Natural killer cell (primary cell): ENCODE measurements around the gene PLAAT4. TPM values are rescaled to one million over a fixed set of nuclear protein-coding genes. Genes with fewer than 3 reads are reported as not detected.
"Not testable (repeated sequence)": the region's sequence is repeated elsewhere in the genome, so short reads cannot be mapped to it uniquely, and the experiment has no call there.

ENCODE experiments used
- ATAC-seq, 3 donors: fragments of 150-1000 bp in 2 of 3; fragments of 200-7000 bp in 1 of 3; cut with Tn5 transposase; 1 replicate in 1 of 3; 2 replicates in 2 of 3; pipeline ENCODE4 v1.10.0; 2021; ENCODE audit warnings: mild to moderate bottlenecking in 2 of 3, moderate library complexity in 2 of 3
- DNase-seq, 2 donors: peaks; one replicate each; pipeline versions ENCODE4 v3.0.0 to v3.0.0-alpha.2; 2013 to 2021; ENCODE audit warnings: mixed read lengths in 1 of 2
- H3K27ac ChIP-seq: one replicate; pipeline ENCODE4 v1.5.1; 2013; ENCODE audit warnings: mild to moderate bottlenecking, low read length
- H3K27me3 ChIP-seq: one replicate; pipeline ENCODE4 v1.6.1; 2013; ENCODE audit warnings: low read length; ENCODE audit not compliant: control insufficient read depth, insufficient read depth
- H3K36me3 ChIP-seq: one replicate; pipeline ENCODE4 v1.6.1; 2013; ENCODE audit warnings: low read length; ENCODE audit not compliant: control insufficient read depth, insufficient read depth
- H3K4me1 ChIP-seq: one replicate; pipeline ENCODE4 v1.6.1; 2013; ENCODE audit warnings: low read length; ENCODE audit not compliant: control insufficient read depth, insufficient read depth
- H3K4me3 ChIP-seq: one replicate; pipeline ENCODE4 v1.5.1; 2013; ENCODE audit warnings: low read length
- H3K9me3 ChIP-seq: one replicate; pipeline ENCODE4 v1.6.1; 2013; ENCODE audit warnings: low read length; ENCODE audit not compliant: control insufficient read depth, insufficient read depth
- H3K27ac Mint-ChIP-seq, 2 donors: one replicate each; pipeline ENCODE4 v1.8.0; 2022; ENCODE audit warnings: mild to moderate bottlenecking in 2 of 2, mixed read lengths in 2 of 2, moderate library complexity in 1 of 2
- H3K27me3 Mint-ChIP-seq, 2 donors: one replicate each; pipeline ENCODE4 v1.8.0; 2022; ENCODE audit warnings: low read depth in 2 of 2, mixed read lengths in 2 of 2
- H3K36me3 Mint-ChIP-seq: one replicate; pipeline ENCODE4 v1.8.0; 2022; ENCODE audit warnings: mixed read lengths
- H3K4me1 Mint-ChIP-seq, 2 donors: one replicate each; pipeline ENCODE4 v1.8.0; 2022; ENCODE audit warnings: mixed read lengths in 2 of 2
- H3K4me3 Mint-ChIP-seq: one replicate; pipeline ENCODE4 v1.8.0; 2022; ENCODE audit warnings: mild to moderate bottlenecking, moderate library complexity, mixed read lengths
- H3K9me3 Mint-ChIP-seq, 2 donors: one replicate each; pipeline ENCODE4 v1.8.0; 2022; ENCODE audit warnings: mixed read lengths in 2 of 2
- CTCF ChIP-seq: fragments of 200-600 bp; IDR thresholded peaks from one replicate; pipeline ENCODE4 v1.8.0; 2022; ENCODE audit warnings: antibody characterized with exemption
- WGBS: methylation state at CpG from one replicate; pipeline ENCODE4 v1.1.7; 2013; ENCODE audit warnings: missing lambda C conversion rate; ENCODE audit not compliant: insufficient coverage; 5-methylcytosine and 5-hydroxymethylcytosine counted together
- intact Hi-C: fragments of 100-400 bp; cut with micrococcal nuclease; formaldehyde crosslinking; loops from one replicate; pipeline ENCODE4 v1.14.2; 2022
- total RNA-seq, 4 donors: library from RNA; stranded (reverse); fragments of 120-200 nt in 1 of 4; gene quantifications; one replicate each; pipeline versions ENCODE4 v1.2.3 to v1.2.4, GENCODE V29; 2013 to 2022

PLAAT4 gene
- total RNA-seq, 3 donors from 2014 or later (not counting 1 experiment from before 2014, with no cell fraction given) = 204 to 215 (median 210) TPM

GRCh38 chr11:63572026-63572688 is 35.5 kb downstream of the PLAAT4 start:
- peak; percentile 21 for TF ChIP-seq CTCF
- DNase-seq = no peak
- no peak for ATAC-seq
- Histone ChIP-seq H3K4me1 (peaks cover 21% of the 10 kb centered on the region), H3K4me3 (no peak overlapping the region), H3K9me3 (no peaks in the 10 kb centered on the region), H3K36me3 (no peaks in the 10 kb centered on the region), H3K27me3 (no peaks in the 10 kb centered on the region), H3K27ac (no peak overlapping the region)
- intact Hi-C loops = loop anchor here (5.0 kb wide), 1 partner anchor 40 kb away; the partner anchor contains the start of gene PLAAT3
- Mint-ChIP-seq H3K4me1 (peaks cover 53 to 54% of the 10 kb centered on the region in 2 donors), H3K27me3 (no peaks in the 10 kb centered on the region), H3K36me3 (no peaks in the 10 kb centered on the region), H3K27ac (peak overlapping the region; percentile 41 to 91), H3K4me3 (no peak overlapping the region), H3K9me3 (no peaks in the 10 kb centered on the region)
- WGBS = 49% methylated on average over 3 of the region's 3 CpGs

- TF ChIP-seq CTCF = no peak
- WGBS = 36% methylated on average over 15 of the region's 15 CpGs
- peak in 1 of 2 donors; percentile 76 for DNase-seq
- peaks cover 18% of the 10 kb centered on the region for H3K4me1 ChIP-seq
- Mint-ChIP-seq H3K9me3 (no peaks in the 10 kb centered on the region), H3K4me3 (peak overlapping the region; percentile 85), H3K4me1 (peaks cover 48 to 50% of the 10 kb centered on the region in 2 donors), H3K36me3 (no peaks in the 10 kb centered on the region), H3K27ac (peak overlapping the region; percentile 91 to 93), H3K27me3 (no peaks in the 10 kb centered on the region)
- no peaks in the 10 kb centered on the region for H3K36me3 ChIP-seq
- ATAC-seq = peak; percentile 89 to 90 (median 89)
- peak overlapping the region; percentile 12 for H3K4me3 ChIP-seq
- intact Hi-C loops = loop anchor here (1.0 to 5.0 kb wide), 2 partner anchors 8 to 38 kb away; partner anchors contain the start of gene PLAAT3
- H3K9me3 ChIP-seq = no peaks in the 10 kb centered on the region
- peak overlapping the region; percentile 86 for H3K27ac ChIP-seq
- no peaks in the 10 kb centered on the region for H3K27me3 ChIP-seq
Observed at GRCh38 chr11:63573881-63574855, 37.6 kb downstream of the PLAAT4 start.

GRCh38 chr11:63574856-63575602 is 38.4 kb downstream of the PLAAT4 start:
- peak overlapping the region; percentile 86 for H3K27ac ChIP-seq
- TF ChIP-seq CTCF = no peak
- Mint-ChIP-seq H3K4me3 (peak overlapping the region; percentile 85), H3K27me3 (no peaks in the 10 kb centered on the region), H3K27ac (peak overlapping the region; percentile 91 to 93), H3K9me3 (no peaks in the 10 kb centered on the region), H3K36me3 (no peaks in the 10 kb centered on the region), H3K4me1 (peaks cover 46 to 48% of the 10 kb centered on the region in 2 donors)
- H3K4me3 ChIP-seq = peak overlapping the region; percentile 12
- no peaks in the 10 kb centered on the region for H3K27me3 ChIP-seq
- peaks cover 18% of the 10 kb centered on the region for H3K4me1 ChIP-seq
- ATAC-seq (peak in 2 of 3 donors; percentile 7 to 12), DNase-seq (no peak)
- peaks cover 2% of the 10 kb centered on the region for H3K36me3 ChIP-seq
- H3K9me3 ChIP-seq = peaks cover 2% of the 10 kb centered on the region
- intact Hi-C loops = loop anchor here (1.0 to 5.0 kb wide), 2 partner anchors 7 to 37 kb away; partner anchors contain the start of gene PLAAT3
- WGBS = 95% methylated on average over 10 of the region's 10 CpGs

GRCh38 chr11:63578882-63579281 is 42.3 kb downstream of the PLAAT4 start:
- H3K9me3 ChIP-seq = peaks cover 22% of the 10 kb centered on the region
- DNase-seq, intact Hi-C loops, ATAC-seq, H3K27ac ChIP-seq, H3K4me3 ChIP-seq, H3K27me3 Mint-ChIP-seq, H3K36me3 ChIP-seq, H3K27ac Mint-ChIP-seq, H3K27me3 ChIP-seq, H3K9me3 Mint-ChIP-seq, H3K4me3 Mint-ChIP-seq: not testable (repeated sequence)
- Mint-ChIP-seq H3K4me1 (peaks cover 59 to 61% of the 10 kb centered on the region in 2 donors), H3K36me3 (peaks cover 15% of the 10 kb centered on the region)
- H3K4me1 ChIP-seq = peaks cover 29% of the 10 kb centered on the region
- no CpG with 5 or more reads among the region's 3 CpGs for WGBS

- H3K36me3 ChIP-seq, H3K4me3 ChIP-seq, DNase-seq, H3K4me3 Mint-ChIP-seq, intact Hi-C loops, H3K27ac ChIP-seq, H3K27me3 Mint-ChIP-seq, H3K27me3 ChIP-seq, H3K9me3 Mint-ChIP-seq, ATAC-seq: not testable (repeated sequence)
- Mint-ChIP-seq H3K27ac (peak overlapping the region; percentile 89 to 91), H3K4me1 (peaks cover 38 to 42% of the 10 kb centered on the region in 2 donors), H3K36me3 (peaks cover 15% of the 10 kb centered on the region)
- Histone ChIP-seq H3K4me1 (peaks cover 14% of the 10 kb centered on the region), H3K9me3 (peaks cover 22% of the 10 kb centered on the region)
- 85% methylated on average over 7 of the region's 7 CpGs for WGBS
Observed at GRCh38 chr11:63581224-63581623, 44.6 kb downstream of the PLAAT4 start.
